ENCODE measurements around the gene FHIT. TPM values are rescaled to one million over a fixed set of nuclear protein-coding genes. Genes with fewer than 3 reads are reported as not detected.

The FHIT gene
- total RNA-seq, 4 donors from 2014 or later: 4.4 to 10.6 (median 8.4) TPM

GRCh38 chr3:59829527-59829926 is 1421.7 kb downstream of the FHIT start:
- no peak for TF ChIP-seq CTCF (IDR thresholded peaks at IDR 0.05; ENCODE audit: low read depth)

GRCh38 chr3:59824876-59825275 is 1426.4 kb downstream of the FHIT start:
- no peak for TF ChIP-seq CTCF (IDR thresholded peaks at IDR 0.05; ENCODE audit: low read depth)

GRCh38 chr3:59821274-59821673 is 1430.0 kb downstream of the FHIT start:
- no peak for TF ChIP-seq CTCF (IDR thresholded peaks at IDR 0.05; ENCODE audit: low read depth)

- TF ChIP-seq CTCF (IDR thresholded peaks at IDR 0.05; ENCODE audit: low read depth): no peak
Observed at GRCh38 chr3:59820352-59820934, 1430.8 kb downstream of the FHIT start.

GRCh38 chr3:59818919-59819300 is 1432.3 kb downstream of the FHIT start:
- TF ChIP-seq CTCF (IDR thresholded peaks at IDR 0.05; ENCODE audit: low read depth): no peak

GRCh38 chr3:59818033-59818918 is 1433.0 kb downstream of the FHIT start:
- no peak for TF ChIP-seq CTCF (IDR thresholded peaks at IDR 0.05; ENCODE audit: low read depth)

GRCh38 chr3:59817511-59817910 is 1433.7 kb downstream of the FHIT start:
- no peak for TF ChIP-seq CTCF (IDR thresholded peaks at IDR 0.05; ENCODE audit: low read depth)

Measured in subcutaneous adipose tissue (tissue), 4 donors.